ENCODE data around the gene CFAP74.
A peak's percentile ranks its signal among the peaks of the same experiment; 100 is the strongest.

CFAP74 gene

GRCh38 chr1:2028870-2029560, 25.4 kb upstream of the CFAP74 start:
- no peak overlapping the region for H3K4me3 Mint-ChIP-seq
- H3K36me3 Mint-ChIP-seq = no peaks in the 10 kb centered on the region
- H3K4me1 Mint-ChIP-seq = peaks cover 4% of the 10 kb centered on the region
- H3K27ac Mint-ChIP-seq = no peak overlapping the region
- no peaks in the 10 kb centered on the region for H3K27me3 Mint-ChIP-seq
- H3K9me3 Mint-ChIP-seq = no peaks in the 10 kb centered on the region

GRCh38 chr1:2027961-2028583, 24.5 kb upstream of the CFAP74 start:
- peaks cover 3% of the 10 kb centered on the region for H3K27me3 Mint-ChIP-seq
- no peak overlapping the region for H3K27ac Mint-ChIP-seq
- H3K9me3 Mint-ChIP-seq = no peaks in the 10 kb centered on the region
- no peaks in the 10 kb centered on the region for H3K36me3 Mint-ChIP-seq
- peaks cover 4% of the 10 kb centered on the region for H3K4me1 Mint-ChIP-seq
- no peak overlapping the region for H3K4me3 Mint-ChIP-seq

GRCh38 chr1:2025491-2025981, 21.9 kb upstream of the CFAP74 start:
- Mint-ChIP-seq H3K4me3 (peak overlapping the region; percentile 26), H3K4me1 (peaks cover 4% of the 10 kb centered on the region), H3K27ac (no peak overlapping the region), H3K36me3 (no peaks in the 10 kb centered on the region), H3K9me3 (no peaks in the 10 kb centered on the region), H3K27me3 (peaks cover 18% of the 10 kb centered on the region)

- Mint-ChIP-seq H3K27ac (no peak overlapping the region), H3K27me3 (peaks cover 21% of the 10 kb centered on the region), H3K36me3 (no peaks in the 10 kb centered on the region), H3K4me3 (no peak overlapping the region), H3K4me1 (peaks cover 4% of the 10 kb centered on the region), H3K9me3 (no peaks in the 10 kb centered on the region)
Observed at GRCh38 chr1:2024887-2025286, 21.3 kb upstream of the CFAP74 start.

GRCh38 chr1:2024451-2024850, 20.9 kb upstream of the CFAP74 start:
- peaks cover 22% of the 10 kb centered on the region for H3K27me3 Mint-ChIP-seq
- H3K4me3 Mint-ChIP-seq = no peak overlapping the region
- peaks cover 4% of the 10 kb centered on the region for H3K4me1 Mint-ChIP-seq
- H3K36me3 Mint-ChIP-seq = no peaks in the 10 kb centered on the region
- H3K9me3 Mint-ChIP-seq = no peaks in the 10 kb centered on the region
- no peak overlapping the region for H3K27ac Mint-ChIP-seq

GRCh38 chr1:2023187-2023586, 19.6 kb upstream of the CFAP74 start:
- peaks cover 9% of the 10 kb centered on the region for H3K4me1 Mint-ChIP-seq
- H3K27ac Mint-ChIP-seq = no peak overlapping the region
- H3K36me3 Mint-ChIP-seq = peaks cover 2% of the 10 kb centered on the region
- H3K4me3 Mint-ChIP-seq = no peak overlapping the region
- H3K9me3 Mint-ChIP-seq = no peaks in the 10 kb centered on the region
- peaks cover 25% of the 10 kb centered on the region for H3K27me3 Mint-ChIP-seq

GRCh38 chr1:2022063-2022770, 18.6 kb upstream of the CFAP74 start:
- Mint-ChIP-seq H3K27me3 (peaks cover 31% of the 10 kb centered on the region), H3K4me3 (no peak overlapping the region), H3K9me3 (no peaks in the 10 kb centered on the region), H3K27ac (no peak overlapping the region), H3K4me1 (peaks cover 9% of the 10 kb centered on the region), H3K36me3 (peaks cover 2% of the 10 kb centered on the region)

- Mint-ChIP-seq H3K27me3 (peaks cover 35% of the 10 kb centered on the region), H3K36me3 (peaks cover 2% of the 10 kb centered on the region), H3K27ac (no peak overlapping the region), H3K4me3 (no peak overlapping the region), H3K4me1 (peaks cover 9% of the 10 kb centered on the region), H3K9me3 (no peaks in the 10 kb centered on the region)
Observed at GRCh38 chr1:2021550-2021949, 18.0 kb upstream of the CFAP74 start.

GRCh38 chr1:2020310-2020655, 16.7 kb upstream of the CFAP74 start:
- Mint-ChIP-seq H3K36me3 (peaks cover 2% of the 10 kb centered on the region), H3K27ac (no peak overlapping the region), H3K4me3 (no peak overlapping the region), H3K4me1 (peaks cover 5% of the 10 kb centered on the region), H3K27me3 (peaks cover 40% of the 10 kb centered on the region), H3K9me3 (no peaks in the 10 kb centered on the region)

- Mint-ChIP-seq H3K27me3 (peaks cover 40% of the 10 kb centered on the region), H3K27ac (no peak overlapping the region), H3K4me1 (peaks cover 5% of the 10 kb centered on the region), H3K36me3 (peaks cover 2% of the 10 kb centered on the region), H3K4me3 (no peak overlapping the region), H3K9me3 (no peaks in the 10 kb centered on the region)
Observed at GRCh38 chr1:2019571-2020309, 16.2 kb upstream of the CFAP74 start.

- Mint-ChIP-seq H3K4me3 (peak within 1 kb of the TSS; percentile 87), H3K27ac (peak within 1 kb of the TSS; percentile 76), H3K27me3 (peaks cover 42% of the 10 kb centered on the region), H3K36me3 (peaks cover 2% of the 10 kb centered on the region), H3K9me3 (no peaks in the 10 kb centered on the region), H3K4me1 (peaks cover 5% of the 10 kb centered on the region)
Observed at GRCh38 chr1:2019172-2019543, 15.6 kb upstream of the CFAP74 start, which contains the start of gene GABRD. Gene GABRD, plus strand, starts transcription at chr1:2019345. Its CDS starts 79 bp downstream, at chr1:2019424.

GRCh38 chr1:2018217-2019171, 14.9 kb upstream of the CFAP74 start:
- Mint-ChIP-seq H3K36me3 (peaks cover 2% of the 10 kb centered on the region), H3K27ac (peak overlapping the region; percentile 76), H3K4me1 (peaks cover 5% of the 10 kb centered on the region), H3K9me3 (no peaks in the 10 kb centered on the region), H3K27me3 (peaks cover 40% of the 10 kb centered on the region), H3K4me3 (peak overlapping the region; percentile 87)

GRCh38 chr1:2016123-2016522, 12.5 kb upstream of the CFAP74 start:
- peaks cover 5% of the 10 kb centered on the region for H3K4me1 Mint-ChIP-seq
- no peak overlapping the region for H3K27ac Mint-ChIP-seq
- H3K36me3 Mint-ChIP-seq = peaks cover 2% of the 10 kb centered on the region
- H3K9me3 Mint-ChIP-seq = no peaks in the 10 kb centered on the region
- H3K4me3 Mint-ChIP-seq = no peak overlapping the region
- peaks cover 30% of the 10 kb centered on the region for H3K27me3 Mint-ChIP-seq

GRCh38 chr1:2014741-2015735, 11.5 kb upstream of the CFAP74 start:
- no peak overlapping the region for H3K4me3 Mint-ChIP-seq
- H3K27me3 Mint-ChIP-seq = peaks cover 23% of the 10 kb centered on the region
- H3K9me3 Mint-ChIP-seq = no peaks in the 10 kb centered on the region
- H3K27ac Mint-ChIP-seq = no peak overlapping the region
- peaks cover 2% of the 10 kb centered on the region for H3K36me3 Mint-ChIP-seq
- peaks cover 5% of the 10 kb centered on the region for H3K4me1 Mint-ChIP-seq

Data from activated naive CD4-positive, alpha-beta T cell treated with anti-CD3 and anti-CD28 coated beads, Interleukin-2, amount 50 U/mL, for 24 hours (primary cell).